Glutamatergic neuron (in vitro differentiated cells): ENCODE measurements around the gene PPP1CB. TPM values are rescaled to one million over a fixed set of nuclear protein-coding genes. Genes with fewer than 3 reads are reported as not detected.

Experiments used
- DNase-seq: peaks from one replicate; pipeline ENCODE4 v3.0.0; 2022
- H3K27ac Mint-ChIP-seq: one replicate; pipeline ENCODE4 v1.8.0; 2020; ENCODE audit warnings: mild to moderate bottlenecking, mixed read lengths, inconsistent platforms; ENCODE audit not compliant: unreplicated experiment
- H3K27me3 Mint-ChIP-seq: one replicate; pipeline ENCODE4 v1.8.0; 2020; ENCODE audit warnings: mild to moderate bottlenecking, moderate library complexity, mixed read lengths, inconsistent platforms; ENCODE audit not compliant: unreplicated experiment
- H3K36me3 Mint-ChIP-seq: one replicate; pipeline ENCODE4 v1.8.0; 2020; ENCODE audit warnings: mild to moderate bottlenecking, mixed read lengths, inconsistent platforms; ENCODE audit not compliant: unreplicated experiment
- H3K4me1 Mint-ChIP-seq: one replicate; pipeline ENCODE4 v1.8.0; 2020; ENCODE audit warnings: mild to moderate bottlenecking, low read depth, mixed read lengths, inconsistent platforms; ENCODE audit not compliant: unreplicated experiment
- H3K4me3 Mint-ChIP-seq: one replicate; pipeline ENCODE4 v1.8.0; 2020; ENCODE audit warnings: mild to moderate bottlenecking, mixed read lengths, inconsistent platforms; ENCODE audit not compliant: unreplicated experiment
- H3K9me3 Mint-ChIP-seq: one replicate; pipeline ENCODE4 v1.8.0; 2020; ENCODE audit warnings: mild to moderate bottlenecking, moderate library complexity, mixed read lengths, inconsistent platforms; ENCODE audit not compliant: unreplicated experiment
- CTCF ChIP-seq: fragments of 200-600 bp; sonication (generic); IDR thresholded peaks from one replicate; pipeline ENCODE4 v1.5.0; 2021; ENCODE audit not compliant: partially characterized antibody, unreplicated experiment
- long read RNA-seq: library from polyadenylated mRNA; unstranded; transcript quantifications from one replicate; pipeline ENCODE4 v2.0.0, GENCODE V29; 2020; ENCODE audit not compliant: unreplicated experiment
- total RNA-seq: library from RNA; stranded (reverse); fragmentation: NEBNext Ultra II Directional; extraction: Animal tissue kit (Norgen Biotek cat#: 25700); gene quantifications from one replicate; pipeline ENCODE4 v1.2.1, GENCODE V29; 2021; ENCODE audit not compliant: unreplicated experiment

The PPP1CB gene
- total RNA-seq: 144 TPM
- long read RNA-seq, full-length matches to known transcripts: 7 of 9 reads
- long read RNA-seq, partial matches to known transcripts: 0 of 9 reads
- long read RNA-seq, other reads (novel, unspliced or antisense): 2 of 9 reads

GRCh38 chr2:28751252-28751955, at the start of gene PPP1CB:
Gene PPP1CB (plus strand): TSS chr2:28751830. CDS start chr2:28752125, 295 bp downstream.
- Mint-ChIP-seq H3K27ac (peak within 1 kb of the TSS; percentile 97), H3K36me3 (peaks cover 4% of the 10 kb centered on the region), H3K9me3 (peaks cover 8% of the 10 kb centered on the region), H3K4me1 (peaks cover 10% of the 10 kb centered on the region), H3K4me3 (peak within 1 kb of the TSS; percentile 97), H3K27me3 (peaks cover 7% of the 10 kb centered on the region)
- DNase-seq: peak; percentile 96
- peak; percentile 28 for TF ChIP-seq CTCF

DNA sequence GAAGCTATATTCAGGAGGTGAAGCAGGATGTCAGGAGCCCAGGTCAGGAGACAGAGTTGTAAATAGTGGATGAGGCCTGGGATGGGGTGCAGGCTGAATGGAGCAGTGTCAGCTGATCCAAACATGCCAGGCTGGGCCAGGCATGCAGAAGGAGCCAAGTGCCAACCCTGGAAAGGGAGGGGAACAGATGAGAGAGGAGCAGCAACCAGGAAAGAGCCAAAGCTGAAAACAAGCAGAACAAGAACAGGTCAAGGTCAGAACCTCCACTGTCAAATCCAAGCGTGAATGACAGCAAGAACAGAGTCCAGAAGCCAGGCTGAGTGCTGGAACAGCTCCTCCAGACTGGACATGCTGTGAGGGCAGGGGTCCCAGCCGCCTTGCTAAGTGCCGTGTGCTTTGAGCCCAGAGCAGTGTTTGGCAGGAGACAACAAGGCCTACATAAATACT, 49.2 kb upstream of the PPP1CB start:
- peaks cover 4% of the 10 kb centered on the region for H3K27me3 Mint-ChIP-seq
- H3K4me3 Mint-ChIP-seq: no peak overlapping the region
- no peak for DNase-seq
- peaks cover 5% of the 10 kb centered on the region for H3K36me3 Mint-ChIP-seq
- no peak for TF ChIP-seq CTCF
- peaks cover 2% of the 10 kb centered on the region for H3K9me3 Mint-ChIP-seq
- H3K4me1 Mint-ChIP-seq: no peaks in the 10 kb centered on the region
- no peak overlapping the region for H3K27ac Mint-ChIP-seq

DNA sequence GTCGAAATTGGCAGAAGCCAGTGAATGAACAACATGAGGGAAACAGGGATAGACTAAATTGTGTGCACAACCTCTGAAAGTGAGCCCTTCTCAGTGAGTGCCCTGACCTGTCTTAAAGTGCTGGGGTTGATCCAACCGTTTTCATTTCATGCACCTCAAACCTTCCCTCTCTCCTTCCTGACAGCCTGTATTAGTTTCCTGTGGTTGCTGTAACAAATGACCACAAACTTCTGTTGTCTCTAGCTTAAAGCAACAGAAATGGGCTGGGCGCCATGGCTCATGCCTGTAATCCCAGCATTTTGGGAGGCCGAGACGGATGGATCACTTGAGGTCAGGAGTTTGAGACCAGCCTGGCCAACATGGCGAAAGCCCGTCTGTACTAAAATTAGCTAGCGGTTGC, 48.8 kb upstream of the PPP1CB start:
- no peak for DNase-seq
- Mint-ChIP-seq H3K36me3 (peaks cover 5% of the 10 kb centered on the region), H3K27me3 (peaks cover 4% of the 10 kb centered on the region), H3K4me1 (no peaks in the 10 kb centered on the region), H3K9me3 (peaks cover 2% of the 10 kb centered on the region), H3K4me3 (no peak overlapping the region), H3K27ac (no peak overlapping the region)
- TF ChIP-seq CTCF: no peak

GRCh38 chr2:28704621-28705020, 47.0 kb upstream of the PPP1CB start:
- DNase-seq: no peak
- TF ChIP-seq CTCF: no peak
- Mint-ChIP-seq H3K4me3 (no peak overlapping the region), H3K27ac (no peak overlapping the region), H3K27me3 (peaks cover 4% of the 10 kb centered on the region), H3K4me1 (no peaks in the 10 kb centered on the region), H3K36me3 (peaks cover 5% of the 10 kb centered on the region), H3K9me3 (peaks cover under 1% of the 10 kb centered on the region)

- no peak for TF ChIP-seq CTCF
- no peaks in the 10 kb centered on the region for H3K9me3 Mint-ChIP-seq
- no peak overlapping the region for H3K4me3 Mint-ChIP-seq
- H3K27me3 Mint-ChIP-seq: peaks cover 4% of the 10 kb centered on the region
- no peak overlapping the region for H3K27ac Mint-ChIP-seq
- H3K4me1 Mint-ChIP-seq: no peaks in the 10 kb centered on the region
- DNase-seq: no peak
- H3K36me3 Mint-ChIP-seq: peaks cover 5% of the 10 kb centered on the region
These were observed 45.7 kb upstream of the PPP1CB start for GRCh38 chr2:28705751-28706440.
